Inflammatory macrophage (primary cell): ENCODE data around the gene SNN.

Experiments used
- DNase-seq, 2 donors: peaks; one replicate each; pipeline ENCODE4 v3.0.0-alpha.2; 2020 to 2022

SNN gene

GRCh38 chr16:11668623-11669379 is 546 bp downstream of the SNN start:
- DNase-seq = peak in 1 of 2 donors; percentile 28

GRCh38 chr16:11669380-11670146 is 1.3 kb downstream of the SNN start:
- DNase-seq = peak; percentile 94 to 96

DNA sequence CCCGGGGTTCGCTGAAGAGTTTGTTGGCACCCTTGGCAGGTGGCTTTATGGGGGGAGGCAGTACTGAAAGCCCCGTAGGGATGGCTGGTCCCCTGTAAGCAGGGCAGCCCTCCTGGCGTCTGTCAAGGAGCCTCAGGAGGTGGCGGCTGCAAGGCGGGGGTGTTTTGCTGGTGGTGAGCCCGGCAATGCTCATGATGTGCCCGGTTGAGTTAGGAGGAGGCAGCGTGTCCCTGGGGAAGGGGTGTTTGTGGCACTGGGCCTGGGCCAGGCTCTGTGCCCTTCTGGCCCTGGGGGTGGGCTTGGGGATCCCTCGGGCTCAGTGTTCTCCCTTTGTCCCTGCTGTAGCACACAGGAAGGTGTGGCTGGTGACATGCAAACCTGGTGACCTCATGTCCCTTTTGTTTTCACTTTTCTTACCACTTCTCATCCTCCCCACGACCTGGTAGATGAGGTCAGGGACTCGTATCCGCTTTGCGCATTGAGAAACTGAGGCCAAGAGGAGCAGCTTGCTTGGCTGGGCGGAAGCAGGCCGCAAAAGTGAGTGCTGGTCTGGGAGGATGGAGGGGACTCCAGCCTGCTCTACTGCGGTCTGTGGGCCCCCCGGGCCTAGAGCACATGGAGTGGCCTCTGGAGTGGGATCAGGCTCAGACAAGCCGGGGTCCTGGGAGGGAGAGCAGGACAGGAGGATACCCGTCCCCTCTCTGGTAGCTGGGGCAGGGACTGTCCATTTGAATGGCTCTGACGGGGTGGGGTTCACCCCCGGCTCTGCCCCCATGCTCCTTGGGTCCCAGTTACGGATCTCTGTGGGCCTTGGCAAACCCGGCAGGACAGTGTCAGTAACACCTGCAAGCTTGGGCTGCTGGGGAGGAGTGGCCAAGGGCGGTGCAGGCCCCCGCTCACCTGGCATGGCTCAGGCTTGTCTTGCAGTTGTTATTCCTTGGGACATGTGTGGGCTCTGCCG is 2.2 kb downstream of the SNN start:
- DNase-seq = no peak

DNA sequence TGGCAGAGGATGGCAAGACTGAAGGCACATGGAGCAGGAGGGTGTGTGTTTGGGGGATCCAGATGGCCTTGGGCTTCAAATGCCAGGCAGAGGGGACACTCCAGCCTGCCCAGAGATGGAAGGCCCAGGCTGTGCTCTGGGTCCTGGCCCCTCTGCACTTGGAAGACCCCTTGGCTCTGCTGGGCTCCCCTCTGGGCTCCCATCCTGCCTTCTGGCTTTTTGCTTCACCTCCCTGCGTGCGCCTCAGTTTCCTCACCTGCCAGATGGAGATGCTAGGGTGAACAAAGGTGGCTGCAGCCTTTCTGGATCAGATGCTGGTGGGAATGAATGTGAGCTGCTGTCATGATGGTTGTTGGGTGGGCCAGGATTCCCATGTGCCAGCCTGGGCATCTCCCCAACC is 3.0 kb downstream of the SNN start:
- no peak for DNase-seq

DNA sequence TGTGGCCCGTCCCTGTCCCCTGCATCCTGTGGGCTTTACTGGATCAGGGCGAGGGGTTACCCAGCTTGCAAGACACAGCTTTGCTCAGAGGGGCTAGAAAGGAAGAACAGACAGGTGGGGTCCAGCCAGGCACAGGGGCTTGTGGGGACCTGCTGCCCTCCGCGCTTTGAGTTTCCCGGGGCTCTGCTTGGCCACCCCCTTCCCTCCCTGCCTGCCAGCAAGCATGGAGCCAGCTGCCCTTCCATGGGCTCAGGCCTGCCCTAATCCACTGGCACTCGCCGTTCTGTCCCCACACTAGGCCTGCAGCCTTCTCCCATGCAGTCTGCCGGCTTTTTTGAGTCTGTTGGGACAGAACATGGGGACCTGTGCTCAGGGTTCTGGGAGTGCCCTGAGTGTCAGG is 3.4 kb downstream of the SNN start:
- DNase-seq = no peak

DNA sequence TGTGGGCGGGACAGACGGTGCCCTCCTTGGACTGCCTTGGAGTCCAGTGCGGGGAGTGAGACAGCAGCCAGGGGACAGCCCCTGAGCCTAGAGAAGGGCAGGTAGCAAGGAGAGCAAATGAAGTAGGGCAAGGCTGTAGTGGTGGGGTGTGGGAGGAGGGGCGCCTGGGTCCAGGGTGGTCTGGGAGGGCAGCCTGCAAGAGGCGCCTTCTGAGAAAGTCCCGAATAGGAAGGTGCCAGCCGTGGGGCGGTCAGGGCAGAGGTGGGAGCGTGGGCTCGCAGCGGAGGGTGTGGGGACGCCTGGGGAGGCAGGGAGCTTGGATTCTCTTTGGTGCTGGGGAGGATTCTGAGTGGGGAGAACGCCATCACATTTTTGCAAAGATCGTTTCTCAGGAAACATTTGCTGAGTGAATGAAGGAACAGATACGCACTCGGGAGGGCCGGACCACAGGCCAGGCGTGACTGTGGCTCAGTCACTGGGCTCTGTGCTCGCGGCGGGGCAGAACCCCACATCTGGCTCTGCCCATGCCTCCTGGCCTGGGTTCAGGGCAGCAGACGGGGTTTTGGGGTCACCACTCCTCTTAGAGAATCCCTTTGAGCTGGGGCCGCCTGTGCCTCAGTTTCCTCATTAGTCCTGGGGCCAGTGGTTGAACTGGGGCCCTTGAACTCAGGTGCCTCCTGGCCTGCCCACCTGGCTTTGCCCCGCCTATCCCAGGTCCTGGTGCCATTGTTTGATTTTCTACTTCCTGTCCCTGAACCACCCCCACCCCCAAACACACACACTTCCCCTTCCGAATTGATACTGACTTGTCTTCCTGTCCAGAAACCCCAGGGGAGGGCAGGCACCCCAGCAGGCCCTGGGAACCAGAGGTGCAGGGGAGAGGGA is 4.2 kb downstream of the SNN start:
- peak; percentile 26 to 35 for DNase-seq

DNA sequence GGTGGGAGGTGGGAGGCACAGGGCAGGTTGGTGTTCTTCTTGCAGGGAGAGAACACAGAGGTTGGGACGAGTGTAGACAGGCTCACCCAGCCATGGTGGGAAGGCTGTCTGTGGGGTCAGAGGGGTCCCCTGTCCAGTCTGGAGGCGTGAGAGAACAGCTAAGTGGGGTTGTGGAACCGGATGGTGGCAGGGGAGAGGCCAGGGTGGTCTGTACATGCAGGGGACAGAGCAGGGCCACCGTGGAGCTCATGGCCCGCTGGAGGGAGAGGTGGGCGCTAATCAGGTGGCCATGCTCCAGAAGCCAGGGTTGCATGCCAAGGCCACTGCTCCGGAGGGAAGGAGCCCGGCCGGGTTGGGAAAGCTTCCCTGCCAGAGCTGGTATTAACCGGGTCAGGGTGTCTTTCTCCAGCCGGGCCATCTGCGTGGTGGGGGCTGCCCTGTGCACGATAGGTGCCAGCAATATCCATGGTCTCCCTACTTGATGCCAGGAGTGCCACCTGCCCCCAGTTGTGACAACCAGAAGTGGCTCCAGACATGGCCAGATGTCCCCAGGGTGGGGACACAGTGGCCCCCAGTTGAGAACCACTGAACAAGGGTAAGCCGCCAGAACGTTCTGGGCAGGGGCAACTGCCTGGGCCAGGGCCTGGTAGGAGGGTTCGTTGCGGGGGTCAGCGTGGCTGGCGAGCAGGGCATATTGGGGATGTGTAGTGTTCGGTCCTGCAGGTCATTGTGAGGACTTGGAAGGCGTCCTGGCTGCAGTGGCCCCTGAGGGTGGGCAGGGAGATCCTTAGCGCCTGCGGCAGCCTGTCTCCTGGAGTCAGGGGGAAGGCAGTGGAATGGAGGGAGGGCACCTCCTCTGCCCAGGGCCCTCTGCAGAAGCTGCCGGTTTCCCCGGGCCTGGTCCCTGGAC is 5.1 kb downstream of the SNN start:
- DNase-seq = no peak

DNA sequence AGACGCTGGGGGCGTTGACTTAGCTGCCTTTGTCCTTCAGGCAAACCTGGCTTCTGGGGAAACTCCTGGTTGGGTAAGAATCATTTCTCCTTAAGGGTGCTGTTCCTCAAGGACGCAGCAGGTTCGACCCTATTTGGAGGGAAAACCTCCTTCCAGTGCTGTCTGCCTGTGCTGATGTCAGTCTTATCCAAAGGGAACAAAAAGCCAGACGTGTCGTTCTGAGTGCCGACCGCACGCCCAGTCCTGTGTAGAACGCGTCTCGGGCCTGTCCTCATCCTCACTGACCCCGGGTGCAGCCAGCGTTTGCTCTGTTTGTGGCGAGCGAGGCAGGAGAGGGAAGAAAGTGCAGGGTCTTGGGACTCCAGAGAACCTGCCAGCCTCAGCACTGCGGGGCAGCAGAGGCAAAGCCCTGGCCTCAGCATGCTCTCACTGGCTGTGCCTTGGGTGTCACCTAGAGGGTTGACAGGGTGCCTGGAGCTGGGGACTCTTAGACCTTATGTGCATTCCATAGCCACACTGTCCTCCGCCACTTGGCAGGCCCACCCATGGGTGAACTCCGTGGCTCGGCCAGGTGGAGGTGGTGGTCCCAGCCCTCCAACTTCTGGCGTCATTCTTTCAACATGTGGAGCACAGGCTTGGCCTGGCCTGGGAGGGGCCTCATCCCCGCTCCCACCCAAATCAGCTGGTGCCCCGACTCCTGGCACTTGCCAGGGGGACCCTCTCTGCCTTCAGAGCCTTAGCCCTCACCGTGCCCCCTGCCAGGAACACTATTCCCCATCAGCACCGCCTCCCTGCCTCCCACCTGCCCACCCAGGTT is 6.0 kb downstream of the SNN start:
- DNase-seq = no peak

GRCh38 chr16:11674818-11675560 is 6.7 kb downstream of the SNN start:
- no peak for DNase-seq

- no peak for DNase-seq
These were observed 7.6 kb downstream of the SNN start for GRCh38 chr16:11675561-11676511.

DNA sequence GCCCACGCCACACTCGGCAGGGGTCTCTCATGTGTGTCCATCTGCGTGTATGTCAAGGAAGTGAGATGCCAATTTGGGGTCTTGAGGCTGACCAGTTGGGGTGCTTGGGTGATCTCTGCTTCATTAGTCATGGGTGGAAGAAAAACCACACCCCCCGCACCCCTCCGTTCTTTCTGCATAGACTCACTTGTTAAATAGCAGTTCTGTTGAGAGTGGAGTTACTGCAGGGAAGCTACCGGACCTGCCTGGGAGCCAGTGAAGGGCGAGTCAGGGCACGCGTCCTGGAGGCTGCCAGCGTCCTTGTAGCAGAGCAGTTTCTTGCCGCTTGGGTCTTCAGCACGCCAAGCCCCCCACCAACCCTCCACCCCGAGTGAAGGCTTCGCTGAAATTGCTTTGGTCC is 8.5 kb downstream of the SNN start:
- no peak for DNase-seq

- no peak for DNase-seq
These were observed 9.2 kb downstream of the SNN start for GRCh38 chr16:11677451-11677951.

DNA sequence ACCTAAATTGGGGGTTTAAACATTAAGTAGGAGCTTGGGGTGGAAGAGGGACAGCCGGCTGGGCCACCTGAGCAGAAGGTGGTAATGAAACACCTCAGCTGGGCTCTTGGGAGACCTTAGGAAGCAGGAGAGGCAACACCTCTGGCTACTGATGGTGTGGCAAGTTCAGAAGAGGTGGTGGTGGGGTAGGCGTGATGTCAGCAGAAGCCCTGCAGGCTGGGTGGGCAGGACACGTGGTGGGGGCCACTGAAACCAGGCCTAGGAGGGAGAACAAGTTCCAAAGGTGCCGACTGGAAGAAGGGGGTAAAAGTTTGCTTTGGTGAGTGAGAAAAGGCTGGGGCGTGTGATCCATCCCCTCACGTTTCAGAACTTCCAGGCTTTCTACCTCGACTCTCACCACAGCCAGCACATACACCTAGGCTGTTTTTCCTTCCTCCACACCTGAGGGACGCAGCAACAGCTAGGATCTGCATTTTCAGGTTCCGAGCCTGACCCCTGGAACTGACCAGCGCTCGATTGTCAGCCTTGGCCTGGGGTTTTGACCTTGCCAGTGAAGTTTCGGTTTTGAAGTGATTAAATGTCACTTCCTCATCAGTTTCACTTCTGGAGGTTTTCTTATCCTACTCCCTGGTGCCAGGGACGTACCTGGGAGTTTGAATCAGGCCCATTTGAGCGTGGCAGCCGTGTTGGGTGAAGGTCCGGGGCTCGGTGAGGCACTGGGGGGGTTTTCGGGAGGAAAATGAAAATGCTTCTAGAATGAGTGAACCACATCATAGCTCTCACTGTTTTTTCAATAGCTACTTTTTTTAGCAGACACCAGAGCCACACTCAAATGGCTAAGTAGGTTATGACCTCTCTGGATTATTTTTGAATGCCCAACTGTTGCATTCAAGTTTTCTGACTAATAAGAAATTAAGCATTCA is 10.0 kb downstream of the SNN start:
- DNase-seq = peak in 1 of 2 donors; percentile 27

DNA sequence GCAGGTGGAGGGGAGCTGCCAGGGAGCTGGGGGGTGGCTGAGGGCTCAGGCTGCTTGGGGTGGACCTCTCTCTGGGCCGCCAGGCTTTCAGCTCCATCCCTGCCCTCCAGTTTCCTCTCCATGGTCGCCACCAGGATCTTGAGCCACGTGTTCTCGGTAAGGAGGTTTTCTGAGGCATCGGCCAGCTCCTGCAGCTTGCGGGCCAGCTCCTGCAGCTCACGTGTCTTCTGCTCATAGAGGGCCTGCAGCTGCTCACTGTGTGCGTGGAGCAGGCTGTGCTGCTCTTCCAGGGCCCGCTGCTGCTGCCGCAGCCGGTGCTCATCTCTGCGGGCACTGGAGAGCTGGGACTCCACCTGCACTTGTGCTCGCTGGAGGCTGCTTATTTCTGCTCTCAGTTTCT is 11.0 kb downstream of the SNN start:
- no peak for DNase-seq

GRCh38 chr16:11679941-11680911 is 12.0 kb downstream of the SNN start:
- DNase-seq = no peak
